K562 (cell line): Measurements from ENCODE around the gene KRTAP3-3. TPM values are rescaled to one million over a fixed set of nuclear protein-coding genes. Genes with fewer than 3 reads are reported as not detected.

ENCODE experiments used
- ATAC-seq: fragments of 200-7000 bp; cut with Tn5 transposase; 3 replicates; pipeline ENCODE4 v1.9.1; 2020; ENCODE audit warnings: moderate library complexity
- BruUV-seq: library from RNA; stranded (reverse); fragments of 400-500 nt; replicated peaks from 2 replicates; lab custom pipeline; 2021; lab: Mats Ljungman, UMichigan
- CTCF ChIA-PET: fragments of 300-600 bp; formaldehyde crosslinking; extraction: SDS; loops from one replicate; lab custom pipeline; 2021; ENCODE audit warnings: low intra/inter-chr PET ratio; lab: Yijun Ruan, JAX
- POLR2A ChIA-PET: fragments of 300-600, 350-650 bp; sonication (Branson Sonifier 250); formaldehyde crosslinking; extraction: SDS; loops from one replicate; lab custom pipeline; 2021; ENCODE audit warnings: antibody characterized with exemption, inconsistent platforms; lab: Yijun Ruan, JAX
- DNase-seq, 4 experiments: peaks; one replicate each; pipeline versions ENCODE4 v3.0.0 to v3.0.0-alpha.2; 2011 to 2018; ENCODE audit warnings: low spot score in 3 of 4, mixed read lengths in 3 of 4; ENCODE audit errors: extremely low read depth in 1 of 4
- FAIRE-seq: peaks from 2 replicates; lab custom pipeline; 2011; peaks lifted over from hg19 to GRCh38; lab: Jason Lieb, UNC
- H2AFZ ChIP-seq: 2 replicates; pipeline ENCODE4 v1.6.0; 2011; ENCODE audit warnings: low read depth, low read length, control low read depth, inconsistent platforms
- H3K27ac ChIP-seq: fragments of 200-600 bp; 3 replicates; pipeline ENCODE4 v1.8.0; 2011; ENCODE audit warnings: low read depth, mild to moderate bottlenecking, control low read depth, inconsistent platforms, low read length, moderate library complexity, mixed read lengths; ENCODE audit errors: extremely low read depth
- H3K27me3 ChIP-seq, 2 experiments: fragments of 300-600 bp in 1 of 2; 2 replicates in 1 of 2; 3 replicates in 1 of 2; pipeline versions ENCODE4 v1.6.0 to v1.8.0; 2011; ENCODE audit warnings: inconsistent platforms in 2 of 2, low read length in 2 of 2, mild to moderate bottlenecking in 1 of 2, mixed read lengths in 1 of 2, moderate library complexity in 1 of 2; ENCODE audit not compliant: control insufficient read depth in 2 of 2, insufficient read depth in 2 of 2
- H3K36me3 ChIP-seq: fragments of 300-600 bp; 3 replicates; pipeline ENCODE4 v1.8.0; 2011; ENCODE audit warnings: mild to moderate bottlenecking, low read length, inconsistent platforms; ENCODE audit not compliant: control insufficient read depth, insufficient read depth
- H3K4me1 ChIP-seq, 2 experiments: fragments of 200-600 bp in 1 of 2; replicated peaks in 1 of 2; 2 replicates in 1 of 2; 3 replicates in 1 of 2; pipeline versions ENCODE4 v1.5.1 to v1.8.0; 2011; ENCODE audit warnings: inconsistent platforms in 2 of 2, low read length in 2 of 2, mild to moderate bottlenecking in 1 of 2, mixed read lengths in 1 of 2, moderate library complexity in 1 of 2; ENCODE audit not compliant: control insufficient read depth in 2 of 2, insufficient read depth in 2 of 2
- H3K4me2 ChIP-seq: 2 replicates; pipeline ENCODE4 v1.6.1; 2011; ENCODE audit warnings: low read length, control low read depth, inconsistent platforms, mixed read lengths; ENCODE audit not compliant: insufficient read depth
- H3K4me3 ChIP-seq: fragments of 200-600 bp; sonication (generic), shearing (Covaris generic); 2 replicates; pipeline ENCODE4 v1.5.1; 2016; ENCODE audit warnings: control low read depth, inconsistent platforms
- H3K79me2 ChIP-seq: fragments of 200-600 bp; 3 replicates; pipeline ENCODE4 v1.8.0; 2011; ENCODE audit warnings: low read length, inconsistent platforms; ENCODE audit not compliant: control insufficient read depth, insufficient read depth
- H3K9ac ChIP-seq, 2 experiments: 2 replicates each; pipeline versions ENCODE4 v1.6.0 to v1.6.1; 2011; ENCODE audit warnings: low read depth in 2 of 2, low read length in 2 of 2, control low read depth in 1 of 2, inconsistent platforms in 1 of 2, mild to moderate bottlenecking in 1 of 2, mixed read lengths in 1 of 2; ENCODE audit not compliant: insufficient read depth in 1 of 2
- H3K9me1 ChIP-seq: one replicate; pipeline ENCODE4 v1.6.0; 2011; ENCODE audit warnings: inconsistent platforms, mild to moderate bottlenecking, low read length, moderate library complexity; ENCODE audit not compliant: control insufficient read depth, insufficient read depth
- H3K9me3 ChIP-seq: replicated peaks from 2 replicates; pipeline ENCODE4 v1.5.1; 2011; ENCODE audit warnings: low read depth, low read length, inconsistent platforms; ENCODE audit not compliant: control insufficient read depth, insufficient read depth
- H4K20me1 ChIP-seq: replicated peaks from 2 replicates; pipeline ENCODE4 v1.6.1; 2011; ENCODE audit warnings: low read length, inconsistent platforms, mixed read lengths; ENCODE audit not compliant: control insufficient read depth, insufficient read depth
- CEBPB ChIP-seq: fragments of 450-650 bp; IDR thresholded peaks from 2 replicates; pipeline ENCODE4 v1.6.1; 2016; ENCODE audit warnings: missing genetic modification characterization, missing compliant biosample characterization
- CHD2 ChIP-seq: IDR thresholded peaks from 2 replicates; pipeline ENCODE4 v1.6.1; 2011; ENCODE audit warnings: low read depth, low read length
- HLTF ChIP-seq: fragments of 450-650 bp; IDR thresholded peaks from 2 replicates; pipeline ENCODE4 v1.6.1; 2016
- RCOR1 ChIP-seq, 2 experiments: IDR thresholded peaks; 2 replicates each; pipeline ENCODE4 v1.6.1; 2012; ENCODE audit warnings: low read depth in 2 of 2, low read length in 2 of 2, borderline replicate concordance in 1 of 2, improper control_type of control experiment in 1 of 2
- ZNF140 ChIP-seq: fragments of 250-450 bp; sonication (Bioruptor Pico); IDR thresholded peaks from 2 replicates; pipeline ENCODE4 v1.8.0; 2021; ENCODE audit warnings: moderate library complexity, mild to moderate bottlenecking, inconsistent platforms
- ZNF282 ChIP-seq: sonication (generic); formaldehyde crosslinking; IDR thresholded peaks from 2 replicates; pipeline ENCODE4 v1.8.1; 2023; ENCODE audit warnings: missing genetic modification reagents
- ZNF609 ChIP-seq: sonication (generic); formaldehyde crosslinking; IDR thresholded peaks from 2 replicates; pipeline ENCODE4 v1.8.1; 2023; ENCODE audit warnings: missing genetic modification reagents, mild to moderate bottlenecking, borderline replicate concordance
- WGBS: fragments of 100-300 bp; shearing (Covaris generic); methylation state at CpG from one replicate; pipeline ENCODE4 v1.1.6; 2016; ENCODE audit warnings: low coverage, mixed read lengths; ENCODE audit not compliant: insufficient coverage; ENCODE audit errors: missing lambda C conversion rate; 5-methylcytosine and 5-hydroxymethylcytosine counted together
- in situ Hi-C: fragments of 300-500 bp; cut with MboI; formaldehyde crosslinking; loops from 4 replicates; pipeline ENCODE4 v1.15.0; 2018; ENCODE audit warnings: inconsistent platforms, mixed read lengths
- intact Hi-C: fragments of 100-400 bp; cut with micrococcal nuclease; formaldehyde crosslinking; loops from 2 replicates; pipeline ENCODE4 v1.14.2; 2022
- polyA plus RNA-seq, 8 experiments: library from polyadenylated mRNA; depleted of rRNA in 4 of 8; stranded (reverse) in 5 of 8; unstranded in 3 of 8; fragments of >200 nt; fragmentation: Nextera tagmentation in 2 of 8; fragmentation: Illumina TruSeq in 1 of 8; extraction: Ambion mirVana in 2 of 8; extraction: Trizol in 1 of 8; gene quantifications; 2 replicates each; pipeline versions ENCODE4 v1.2.1 to v1.2.3, GENCODE V29; 2011 to 2014; ENCODE audit warnings: inconsistent platforms in 1 of 8, missing spikeins in 1 of 8
- total RNA-seq, 7 experiments: library from RNA; depleted of rRNA in 6 of 7; stranded (reverse); fragments of >200 nt in 6 of 7; fragmentation: Illumina TruSeq in 2 of 7; extraction: Trizol in 2 of 7; gene quantifications; 2 replicates each; pipeline versions ENCODE4 v1.2.1 to v1.2.3, GENCODE V29; 2011 to 2021; ENCODE audit warnings: low replicate concordance in 1 of 7

The KRTAP3-3 gene
- total and polyA plus RNA-seq, 9 of the 15 experiments (the other 6 are each of a cell fraction or from before 2014, with no cell fraction given): not detected

- POLR2A ChIA-PET: no interaction called here
- ATAC-seq (no peak), FAIRE-seq (no peak), DNase-seq (no peak)
- Histone ChIP-seq H3K9me3 (no peaks in the 10 kb centered on the region), H3K4me3 (no peak overlapping the region), H3K79me2 (no peaks in the 10 kb centered on the region), H4K20me1 (no peaks in the 10 kb centered on the region), H3K4me1 (no peaks in the 10 kb centered on the region), H3K9ac (no peak overlapping the region), H3K9me1 (no peaks in the 10 kb centered on the region), H3K36me3 (no peaks in the 10 kb centered on the region), H2AFZ (no peak overlapping the region), H3K27me3 (peaks cover 0 to 6% of the 10 kb centered on the region in 2 experiments; a peak in 3 of 5 replicates), H3K4me2 (no peak overlapping the region), H3K27ac (no peak overlapping the region)
- 6% methylated on average over 3 of the region's 3 CpGs for WGBS
- BruUV-seq: no TSS peak
- intact Hi-C loops (no loop called here), in situ Hi-C loops (no loop called here)
- TF ChIP-seq ZNF140 (CRISPR knock-in tag): no peak
- no peak for TF ChIP-seq CHD2
- CTCF ChIA-PET: no interaction called here
Measured at GRCh38 chr17:41013181-41013580, 19.2 kb upstream of the KRTAP3-3 start.

DNA sequence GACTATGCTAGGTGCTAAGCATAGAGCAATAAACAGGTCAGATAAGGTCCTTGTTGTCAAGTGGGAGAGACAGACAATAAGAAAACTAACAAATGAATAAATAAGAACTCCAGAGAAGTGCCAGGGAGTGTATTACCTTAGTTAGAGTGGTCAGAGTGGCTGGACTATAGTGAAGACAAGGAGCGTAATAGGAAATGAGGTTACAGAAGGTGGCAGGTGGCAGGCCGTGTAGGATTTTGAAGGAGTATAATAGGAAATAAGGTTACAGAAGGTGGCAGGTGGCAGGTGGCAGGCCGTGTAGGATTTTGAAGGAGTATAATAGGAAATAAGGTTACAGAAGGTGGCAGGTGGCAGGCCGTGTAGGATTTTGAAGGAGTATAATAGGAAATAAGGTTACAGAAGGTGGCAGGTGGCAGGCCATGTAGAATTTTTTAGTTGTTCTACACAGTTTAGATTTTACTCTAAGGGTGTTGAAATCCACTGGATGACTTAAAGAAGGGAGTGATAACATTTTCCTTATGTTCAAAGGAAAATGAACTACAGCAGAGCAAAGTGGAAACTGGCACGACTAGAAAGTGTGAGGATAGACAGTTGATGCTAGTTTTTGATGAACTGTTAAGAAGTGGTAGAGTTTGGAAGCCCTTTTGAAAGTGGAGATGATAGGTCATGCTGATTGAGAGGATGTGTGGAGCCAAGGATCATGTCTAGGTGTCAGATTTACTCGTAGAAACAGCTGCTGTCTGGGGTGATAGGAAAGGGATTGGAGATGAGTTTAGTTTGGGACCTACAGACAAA lies 18.6 kb upstream of the KRTAP3-3 start:
- no peaks in the 10 kb centered on the region for H4K20me1 ChIP-seq
- H3K27me3 ChIP-seq: peaks cover 0 to 6% of the 10 kb centered on the region in 2 experiments; a peak in 3 of 5 replicates
- no peaks in the 10 kb centered on the region for H3K79me2 ChIP-seq
- no peaks in the 10 kb centered on the region for H3K9me3 ChIP-seq
- no peak overlapping the region for H2AFZ ChIP-seq
- FAIRE-seq (no peak), ATAC-seq (no peak), DNase-seq (no peak)
- POLR2A ChIA-PET: no interaction called here
- no peak overlapping the region for H3K9ac ChIP-seq
- under 1% methylated on average over 6 of the region's 6 CpGs for WGBS
- BruUV-seq: no TSS peak
- intact Hi-C loops: no loop called here
- in situ Hi-C loops: no loop called here
- H3K4me3 ChIP-seq: no peak overlapping the region
- H3K4me2 ChIP-seq: no peak overlapping the region
- H3K36me3 ChIP-seq: no peaks in the 10 kb centered on the region
- H3K9me1 ChIP-seq: no peaks in the 10 kb centered on the region
- no peaks in the 10 kb centered on the region for H3K4me1 ChIP-seq
- no peak overlapping the region for H3K27ac ChIP-seq
- CTCF ChIA-PET: no interaction called here
- TF ChIP-seq CEBPB (no peak), HLTF (no peak), ZNF282 (CRISPR knock-in tag) (no peak), RCOR1 (IDR thresholded peaks at IDR 0.05; ENCODE audit: borderline replicate concordance in 1 of 2, low read depth in 2 of 2, low read length in 2 of 2) (no peak), ZNF609 (CRISPR knock-in tag) (no peak)
